Uterus (tissue), 2 donors: Measurements from ENCODE around the gene CENATAC.

Experiments used
- CTCF ChIP-seq, 4 experiments: fragments of 200-600 bp in 2 of 4; fragments of 450-650 bp in 2 of 4; sonication (generic) in 2 of 4; IDR thresholded peaks; one replicate each; pipeline ENCODE4 v1.5.1; 2016 to 2019; ENCODE audit warnings: antibody characterized with exemption in 4 of 4, mild to moderate bottlenecking in 2 of 4, moderate library complexity in 1 of 4
- POLR2A ChIP-seq, 2 donors: fragments of 450-650 bp; IDR thresholded peaks; one replicate each; pipeline ENCODE4 v1.6.1; 2016; ENCODE audit warnings: antibody characterized with exemption in 2 of 2, mild to moderate bottlenecking in 1 of 2, moderate library complexity in 1 of 2

DNA sequence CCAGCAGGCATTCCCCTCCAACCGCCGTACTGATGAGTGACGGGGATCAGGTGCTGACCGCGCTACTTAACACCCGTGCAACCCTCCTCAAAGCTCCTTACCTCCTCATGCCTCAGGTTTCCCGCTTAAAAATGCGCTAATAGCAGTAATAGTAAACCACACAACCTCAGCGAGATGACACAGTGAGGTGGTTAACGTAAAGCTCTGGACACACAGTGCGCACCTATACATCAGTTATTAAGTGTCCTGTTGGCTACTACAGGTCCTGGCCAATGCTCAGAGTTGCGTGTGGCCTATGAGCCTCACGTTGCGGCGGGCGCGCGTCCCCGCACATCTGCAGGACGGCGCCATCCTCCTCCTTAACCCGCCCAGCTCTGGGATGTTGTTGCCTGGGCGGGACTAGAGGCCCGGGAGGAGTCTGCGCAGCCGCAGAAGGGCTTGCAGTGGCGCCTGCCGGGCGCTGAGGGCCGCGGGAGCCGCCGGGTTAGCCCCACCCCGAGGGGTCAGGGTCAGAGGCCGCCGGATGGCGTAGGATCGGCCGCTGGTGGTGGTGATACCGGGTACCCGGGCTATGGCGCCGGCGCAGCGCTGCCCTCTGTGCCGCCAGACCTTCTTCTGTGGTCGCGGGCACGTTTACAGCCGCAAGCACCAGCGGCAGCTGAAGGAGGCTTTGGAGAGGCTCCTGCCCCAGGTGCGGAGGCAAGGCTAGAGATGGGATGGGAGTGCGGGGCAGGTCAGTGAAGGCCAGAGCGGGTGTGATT is at the start of gene CENATAC:
- TF ChIP-seq CTCF (IDR thresholded peaks at IDR 0.05) (peak in 2 of 4 experiments; percentile 38 to 41), POLR2A (IDR thresholded peaks at IDR 0.05) (peak; percentile 83 to 89)
